ENCODE data around the gene ULK1.
"Not testable (repeated sequence)": the region's sequence is repeated elsewhere in the genome, so short reads cannot be mapped to it uniquely, and the experiment has no call there.

Gene ULK1

GRCh38 chr12:131946757-131947156, 52.3 kb downstream of the ULK1 start:
- DNase-seq, result no peak

- DNase-seq, result no peak
Measured at GRCh38 chr12:131947482-131948027, 53.1 kb downstream of the ULK1 start.

- DNase-seq, result no peak
Measured at GRCh38 chr12:131948166-131948712, 53.8 kb downstream of the ULK1 start.

- not testable (repeated sequence) for DNase-seq
Measured at GRCh38 chr12:131948713-131949430, 54.5 kb downstream of the ULK1 start.

- peak; percentile 95 for DNase-seq
Measured at GRCh38 chr12:131949431-131950181, 55.2 kb downstream of the ULK1 start, which contains the start of gene EP400. Gene EP400 (plus strand): TSS chr12:131949942. CDS start chr12:131960620, 10,678 bp downstream.

GRCh38 chr12:131950182-131950913, 55.9 kb downstream of the ULK1 start:
- peak; percentile 46 for DNase-seq

- DNase-seq, result not testable (repeated sequence)
Measured at GRCh38 chr12:131953810-131954209, 59.4 kb downstream of the ULK1 start.

GRCh38 chr12:131954460-131954859, 60.0 kb downstream of the ULK1 start:
- not testable (repeated sequence) for DNase-seq

- DNase-seq, result no peak
Measured at GRCh38 chr12:131959116-131959515, 64.7 kb downstream of the ULK1 start.

GRCh38 chr12:131959641-131960589, 65.5 kb downstream of the ULK1 start:
- DNase-seq, result no peak

GRCh38 chr12:131960590-131961325, 66.3 kb downstream of the ULK1 start:
- not testable (repeated sequence) for DNase-seq

- not testable (repeated sequence) for DNase-seq
Measured at GRCh38 chr12:131961328-131961727, 66.9 kb downstream of the ULK1 start.

GRCh38 chr12:131962069-131962468, 67.6 kb downstream of the ULK1 start:
- DNase-seq, result no peak

GRCh38 chr12:131963381-131963780, 69.0 kb downstream of the ULK1 start:
- no peak for DNase-seq

GRCh38 chr12:131965073-131965472, 70.7 kb downstream of the ULK1 start:
- DNase-seq, result no peak

GRCh38 chr12:131971226-131971625, 76.8 kb downstream of the ULK1 start:
- no peak for DNase-seq
